H7 (cell line): ENCODE data around the gene CCT6B. TPM values are rescaled to one million over a fixed set of nuclear protein-coding genes. Genes with fewer than 3 reads are reported as not detected.
"Not testable (repeated sequence)": the region's sequence is repeated elsewhere in the genome, so short reads cannot be mapped to it uniquely, and the experiment has no call there.

Experiments used
- DNase-seq: peaks from one replicate; pipeline ENCODE4 v3.0.0; 2012
- H3K27me3 ChIP-seq: 2 replicates; pipeline ENCODE4 v1.6.0; 2011; ENCODE audit warnings: mild to moderate bottlenecking, low read length; ENCODE audit not compliant: control insufficient read depth, insufficient read depth
- H3K36me3 ChIP-seq: replicated peaks from 2 replicates; pipeline ENCODE4 v1.5.1; 2011; ENCODE audit warnings: low read length; ENCODE audit not compliant: control insufficient read depth, insufficient read depth
- H3K4me3 ChIP-seq: 2 replicates; pipeline ENCODE4 v1.5.1; 2011; ENCODE audit warnings: low read depth, mild to moderate bottlenecking, control low read depth, low read length, moderate library complexity; ENCODE audit not compliant: insufficient read depth
- total RNA-seq: library from RNA; depleted of rRNA; stranded (reverse); fragments of >200 nt; shearing (Covaris generic); gene quantifications from 2 replicates; pipeline ENCODE4 v1.2.3, GENCODE V29; 2014

Gene CCT6B
- total RNA-seq, 1 experiment from 2014 or later = 0.48 TPM

GRCh38 chr17:34950780-34951179, 10.5 kb downstream of the CCT6B start:
- H3K27me3 ChIP-seq, H3K4me3 ChIP-seq, H3K36me3 ChIP-seq, DNase-seq: not testable (repeated sequence)

GRCh38 chr17:34930283-34930682, 31.0 kb downstream of the CCT6B start:
- H3K4me3 ChIP-seq = no peak overlapping the region
- no peak for DNase-seq
- H3K27me3 ChIP-seq = no peaks in the 10 kb centered on the region

GRCh38 chr17:34926661-34927060, 34.6 kb downstream of the CCT6B start:
- no peak overlapping the region for H3K4me3 ChIP-seq
- no peak for DNase-seq
- H3K27me3 ChIP-seq = no peaks in the 10 kb centered on the region
- no peaks in the 10 kb centered on the region for H3K36me3 ChIP-seq

More at GRCh38 chr17:34930283-34930682, 31.0 kb downstream of the CCT6B start:
- no peaks in the 10 kb centered on the region for H3K36me3 ChIP-seq

GRCh38 chr17:34920676-34921075, 40.6 kb downstream of the CCT6B start:
- H3K36me3 ChIP-seq = no peaks in the 10 kb centered on the region
- no peak for DNase-seq
- H3K4me3 ChIP-seq = no peak overlapping the region
- H3K27me3 ChIP-seq = no peaks in the 10 kb centered on the region

- Histone ChIP-seq H3K4me3 (no peak overlapping the region), H3K27me3 (no peaks in the 10 kb centered on the region), H3K36me3 (no peaks in the 10 kb centered on the region)
- no peak for DNase-seq
Observed at GRCh38 chr17:34917381-34917780, 43.9 kb downstream of the CCT6B start.

- H3K4me3 ChIP-seq = no peak overlapping the region
- H3K36me3 ChIP-seq = no peaks in the 10 kb centered on the region
- no peak for DNase-seq
- no peaks in the 10 kb centered on the region for H3K27me3 ChIP-seq
Observed at GRCh38 chr17:34916120-34916519, 45.1 kb downstream of the CCT6B start.

GRCh38 chr17:34913001-34913400, 48.3 kb downstream of the CCT6B start:
- no peak overlapping the region for H3K4me3 ChIP-seq
- no peaks in the 10 kb centered on the region for H3K27me3 ChIP-seq
- DNase-seq = peak; percentile 43
- no peaks in the 10 kb centered on the region for H3K36me3 ChIP-seq

GRCh38 chr17:34909040-34909439, 52.2 kb downstream of the CCT6B start:
- Histone ChIP-seq H3K4me3 (no peak overlapping the region), H3K27me3 (no peaks in the 10 kb centered on the region; the same call in 1 of the 2 replicates), H3K36me3 (no peaks in the 10 kb centered on the region)
- no peak for DNase-seq

- no peak for DNase-seq
- H3K36me3 ChIP-seq = no peaks in the 10 kb centered on the region
- H3K4me3 ChIP-seq = no peak overlapping the region
- no peaks in the 10 kb centered on the region; the same call in 1 of the 2 replicates for H3K27me3 ChIP-seq
Observed at GRCh38 chr17:34902831-34903547, 58.3 kb downstream of the CCT6B start.

GRCh38 chr17:34899643-34900291, 61.5 kb downstream of the CCT6B start:
- Histone ChIP-seq H3K36me3 (no peaks in the 10 kb centered on the region), H3K4me3 (no peak overlapping the region), H3K27me3 (peaks cover 2% of the 10 kb centered on the region; the same call in 1 of the 2 replicates)
- DNase-seq = no peak

GRCh38 chr17:34895383-34895782, 65.9 kb downstream of the CCT6B start:
- DNase-seq = peak; percentile 55
- Histone ChIP-seq H3K27me3 (peaks cover 2% of the 10 kb centered on the region; the same call in 1 of the 2 replicates), H3K4me3 (no peak overlapping the region), H3K36me3 (no peaks in the 10 kb centered on the region)

GRCh38 chr17:34894964-34895363, 66.3 kb downstream of the CCT6B start:
- no peak overlapping the region for H3K4me3 ChIP-seq
- no peaks in the 10 kb centered on the region for H3K36me3 ChIP-seq
- H3K27me3 ChIP-seq = peaks cover 2% of the 10 kb centered on the region; the same call in 1 of the 2 replicates
- no peak for DNase-seq

GRCh38 chr17:34892461-34893249, 68.6 kb downstream of the CCT6B start:
- peak; percentile 92 for DNase-seq
- peaks cover 2% of the 10 kb centered on the region; the same call in 1 of the 2 replicates for H3K27me3 ChIP-seq
- H3K4me3 ChIP-seq = no peak overlapping the region
- no peaks in the 10 kb centered on the region for H3K36me3 ChIP-seq

GRCh38 chr17:34886831-34887230, 74.4 kb downstream of the CCT6B start:
- DNase-seq = no peak
- Histone ChIP-seq H3K27me3 (peaks cover 2% of the 10 kb centered on the region; the same call in 1 of the 2 replicates), H3K36me3 (no peaks in the 10 kb centered on the region), H3K4me3 (no peak overlapping the region)
